Mesodermal cell (in vitro differentiated cells): ENCODE measurements around the gene MROH2A.
"Not testable (repeated sequence)": the region's sequence is repeated elsewhere in the genome, so short reads cannot be mapped to it uniquely, and the experiment has no call there.

Experiments used
- H3K27ac ChIP-seq: 2 replicates; pipeline ENCODE4 v1.7.0; 2013; ENCODE audit warnings: mild to moderate bottlenecking, low read depth, low read length, moderate library complexity; ENCODE audit not compliant: severe bottlenecking
- H3K36me3 ChIP-seq: 2 replicates; pipeline ENCODE4 v1.7.1; 2013; ENCODE audit warnings: mild to moderate bottlenecking, low read length, moderate library complexity; ENCODE audit not compliant: control insufficient read depth, insufficient read depth
- H3K4me1 ChIP-seq: one replicate; pipeline ENCODE4 v1.7.1; 2013; ENCODE audit warnings: mild to moderate bottlenecking, low read length; ENCODE audit not compliant: insufficient read depth, control insufficient read depth, poor library complexity, severe bottlenecking
- H3K4me3 ChIP-seq: 2 replicates; pipeline ENCODE4 v1.7.0; 2013; ENCODE audit warnings: low read length, control low read depth, mild to moderate bottlenecking; ENCODE audit not compliant: insufficient read depth, poor library complexity, severe bottlenecking; ENCODE audit errors: extremely low read depth
- H3K9me3 ChIP-seq: 2 replicates; pipeline ENCODE4 v1.7.1; 2013; ENCODE audit warnings: mild to moderate bottlenecking, low read length, moderate library complexity; ENCODE audit not compliant: control insufficient read depth
- WGBS, 2 experiments: methylation state at CpG; one replicate each; pipeline ENCODE4 v1.1.5; 2013; ENCODE audit warnings: missing lambda C conversion rate in 2 of 2; ENCODE audit not compliant: insufficient coverage in 2 of 2; 5-methylcytosine and 5-hydroxymethylcytosine counted together

The MROH2A gene

DNA sequence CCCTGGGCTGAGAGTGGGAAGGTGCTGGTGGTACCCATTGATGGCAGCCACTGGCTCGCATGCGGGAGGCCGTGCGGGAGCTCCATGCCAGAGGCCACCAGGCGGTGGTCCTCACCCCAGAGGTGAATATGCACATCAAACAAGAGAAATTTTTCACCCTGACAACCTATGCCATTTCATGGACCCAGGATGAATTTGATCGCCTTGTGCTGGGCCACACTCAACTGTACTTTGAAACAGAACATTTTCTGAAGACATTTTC lies 30.9 kb upstream of the MROH2A start:
- H3K27ac ChIP-seq: no peak overlapping the region
- peaks cover 15% of the 10 kb centered on the region for H3K9me3 ChIP-seq
- 96 to 100% methylated on average over 4 of the region's 6 CpGs for WGBS, 2 experiments
- H3K36me3 ChIP-seq: no peaks in the 10 kb centered on the region
- no peaks in the 10 kb centered on the region for H3K4me1 ChIP-seq
- H3K4me3 ChIP-seq: no peak overlapping the region

GRCh38 chr2:233750689-233751088 lies 27.4 kb upstream of the MROH2A start:
- H3K36me3 ChIP-seq, H3K4me3 ChIP-seq, H3K27ac ChIP-seq, H3K4me1 ChIP-seq: not testable (repeated sequence)
- H3K9me3 ChIP-seq: peaks cover 22% of the 10 kb centered on the region
- WGBS, 2 experiments: 85 to 100% methylated on average over 1 to 2 of the region's 2 CpGs

GRCh38 chr2:233751212-233752009 lies 26.7 kb upstream of the MROH2A start:
- 83% methylated on average over 1 of the region's 2 CpGs; no CpG with 5 or more reads in 1 of the 2 experiments for WGBS, 2 experiments
- not testable (repeated sequence) for H3K4me3 ChIP-seq, H3K36me3 ChIP-seq, H3K4me1 ChIP-seq, H3K27ac ChIP-seq
- peaks cover 22% of the 10 kb centered on the region for H3K9me3 ChIP-seq

GRCh38 chr2:233754872-233755611 lies 23.1 kb upstream of the MROH2A start:
- H3K27ac ChIP-seq: no peak overlapping the region
- no peak overlapping the region for H3K4me3 ChIP-seq
- 93 to 94% methylated on average over 38 of the region's 44 CpGs for WGBS, 2 experiments
- H3K9me3 ChIP-seq: peaks cover 22% of the 10 kb centered on the region
- H3K36me3 ChIP-seq: no peaks in the 10 kb centered on the region
- peaks cover 3% of the 10 kb centered on the region for H3K4me1 ChIP-seq

DNA sequence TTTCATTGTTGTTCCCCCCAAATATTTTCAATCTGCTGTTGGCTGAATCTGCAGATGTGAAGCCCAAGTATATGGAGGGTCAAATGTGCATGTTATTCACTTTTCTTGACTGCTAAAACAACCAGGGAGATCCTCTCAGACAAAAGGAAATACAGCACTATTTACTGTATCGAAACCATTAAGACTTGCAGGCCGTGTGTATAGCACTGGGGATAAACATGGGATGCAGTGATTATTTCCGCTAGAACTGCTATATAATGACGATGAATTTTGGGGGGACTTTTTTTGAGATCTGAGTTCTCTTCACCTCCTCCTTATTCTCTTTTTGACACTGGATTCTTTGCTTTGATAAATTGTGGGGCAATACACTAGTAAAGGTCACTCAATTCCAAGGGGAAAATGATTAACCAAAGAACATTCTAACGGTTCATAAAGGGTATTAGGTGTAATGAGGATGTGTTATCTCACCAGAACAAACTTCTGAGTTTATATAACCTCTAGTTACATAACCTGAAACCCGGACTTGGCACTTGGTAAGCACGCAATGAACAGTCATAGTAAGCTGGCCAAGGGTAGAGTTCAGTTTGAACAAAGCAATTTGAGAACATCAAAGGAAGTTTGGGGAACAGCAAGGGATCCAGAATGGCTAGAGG lies 21.6 kb upstream of the MROH2A start:
- Histone ChIP-seq H3K4me3 (no peak overlapping the region), H3K36me3 (no peaks in the 10 kb centered on the region), H3K9me3 (peaks cover 12% of the 10 kb centered on the region), H3K4me1 (peaks cover 3% of the 10 kb centered on the region), H3K27ac (no peak overlapping the region)
- 60 to 89% methylated on average over 1 to 3 of the region's 7 CpGs for WGBS, 2 experiments

DNA sequence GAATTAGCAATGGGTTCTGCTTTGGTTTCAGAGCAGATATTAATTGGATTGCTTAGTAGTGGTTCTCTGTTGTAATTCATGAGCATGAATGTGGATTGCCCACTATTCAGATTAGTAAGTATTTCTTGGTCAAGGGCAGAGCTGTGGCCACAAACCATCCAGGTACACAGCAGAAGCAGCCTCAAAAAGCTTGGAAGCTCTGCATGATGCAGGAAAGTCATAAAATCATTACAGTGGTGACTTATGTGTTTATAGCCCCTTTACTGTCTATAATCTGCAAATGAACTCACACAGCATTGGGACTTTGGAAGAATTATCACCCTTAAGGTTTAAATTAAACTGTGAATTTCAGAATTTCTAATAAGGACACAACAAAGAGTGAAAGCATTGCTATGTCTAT lies 20.0 kb upstream of the MROH2A start:
- H3K4me3 ChIP-seq: no peak overlapping the region
- peaks cover 6% of the 10 kb centered on the region for H3K9me3 ChIP-seq
- peaks cover 3% of the 10 kb centered on the region for H3K4me1 ChIP-seq
- H3K36me3 ChIP-seq: no peaks in the 10 kb centered on the region
- no peak overlapping the region for H3K27ac ChIP-seq

- Histone ChIP-seq H3K27ac (no peak overlapping the region), H3K9me3 (peaks cover 6% of the 10 kb centered on the region), H3K36me3 (no peaks in the 10 kb centered on the region), H3K4me3 (no peak overlapping the region), H3K4me1 (peaks cover 3% of the 10 kb centered on the region)
- 88 to 93% methylated on average over 2 of the region's 2 CpGs for WGBS, 2 experiments
Measured at GRCh38 chr2:233758849-233759248, 19.3 kb upstream of the MROH2A start.

DNA sequence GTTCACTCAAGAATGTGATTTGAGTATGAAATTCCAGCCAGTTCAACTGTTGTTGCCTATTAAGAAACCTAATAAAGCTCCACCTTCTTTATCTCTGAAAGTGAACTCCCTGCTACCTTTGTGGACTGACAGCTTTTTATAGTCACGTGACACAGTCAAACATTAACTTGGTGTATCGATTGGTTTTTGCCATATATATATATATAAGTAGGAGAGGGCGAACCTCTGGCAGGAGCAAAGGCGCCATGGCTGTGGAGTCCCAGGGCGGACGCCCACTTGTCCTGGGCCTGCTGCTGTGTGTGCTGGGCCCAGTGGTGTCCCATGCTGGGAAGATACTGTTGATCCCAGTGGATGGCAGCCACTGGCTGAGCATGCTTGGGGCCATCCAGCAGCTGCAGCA lies 18.1 kb upstream of the MROH2A start, which contains the start of gene UGT1A1:
TSS of gene UGT1A1 (plus strand) at position 228 of the 400 bp plus-strand sequence. CDS start at position 246, 18 bp downstream.
- H3K36me3 ChIP-seq: no peaks in the 10 kb centered on the region
- H3K27ac ChIP-seq: no peak within 1 kb of the TSS
- H3K9me3 ChIP-seq: peaks cover 2% of the 10 kb centered on the region
- WGBS, 2 experiments: 95 to 98% methylated on average over 4 of the region's 6 CpGs
- no peak within 1 kb of the TSS for H3K4me3 ChIP-seq
- peaks cover 3% of the 10 kb centered on the region for H3K4me1 ChIP-seq

DNA sequence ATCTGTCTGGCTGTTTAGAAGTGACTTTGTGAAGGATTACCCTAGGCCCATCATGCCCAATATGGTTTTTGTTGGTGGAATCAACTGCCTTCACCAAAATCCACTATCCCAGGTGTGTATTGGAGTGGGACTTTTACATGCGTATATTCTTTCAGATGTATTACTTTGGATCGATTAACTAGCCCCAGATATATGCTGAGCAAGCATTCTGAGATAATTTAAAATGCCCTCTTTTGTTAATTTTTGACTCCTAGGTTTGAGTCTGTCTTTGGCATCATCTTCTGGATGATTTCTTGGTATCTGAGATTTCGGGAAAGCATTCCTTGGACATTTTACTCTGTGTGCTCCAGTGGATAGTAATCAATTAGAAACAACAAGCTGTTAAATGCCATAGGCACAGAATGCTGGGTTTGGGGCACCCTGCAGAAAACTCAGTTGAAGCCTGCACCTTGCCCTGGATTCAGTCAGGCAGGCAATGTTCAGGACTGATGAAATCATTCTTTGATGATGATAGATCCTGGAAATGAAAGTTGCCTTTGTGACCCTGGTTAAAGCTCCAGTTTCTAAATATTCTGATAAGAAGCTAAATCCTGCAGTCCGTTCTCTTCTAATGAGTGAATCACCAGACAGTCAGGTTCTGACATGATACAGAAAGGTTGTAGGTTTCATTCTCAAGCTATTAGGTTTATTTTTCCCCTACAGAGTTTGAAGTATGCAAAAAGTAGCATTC lies 16.9 kb upstream of the MROH2A start:
- peaks cover 3% of the 10 kb centered on the region for H3K4me1 ChIP-seq
- H3K27ac ChIP-seq: no peak overlapping the region
- H3K9me3 ChIP-seq: no peaks in the 10 kb centered on the region
- no peak overlapping the region for H3K4me3 ChIP-seq
- no peaks in the 10 kb centered on the region for H3K36me3 ChIP-seq
- WGBS, 2 experiments: 84% methylated on average over 3 of the region's 4 CpGs; no CpG with 5 or more reads in 1 of the 2 experiments

GRCh38 chr2:233764264-233764663 lies 13.9 kb upstream of the MROH2A start:
- H3K9me3 ChIP-seq: no peaks in the 10 kb centered on the region
- 86% methylated on average over 5 to 7 of the region's 7 CpGs for WGBS, 2 experiments
- no peak overlapping the region for H3K4me3 ChIP-seq
- H3K4me1 ChIP-seq: no peaks in the 10 kb centered on the region
- no peaks in the 10 kb centered on the region for H3K36me3 ChIP-seq
- H3K27ac ChIP-seq: no peak overlapping the region
